GM19043 (cell line): ENCODE measurements around the gene JOSD2.

Experiments
- ATAC-seq: cut with Tn5 transposase; IDR thresholded peaks from one replicate; pipeline ENCODE4 v1.9.1; 2021; ENCODE audit warnings: low read depth; ENCODE audit not compliant: unreplicated experiment

JOSD2 gene

DNA sequence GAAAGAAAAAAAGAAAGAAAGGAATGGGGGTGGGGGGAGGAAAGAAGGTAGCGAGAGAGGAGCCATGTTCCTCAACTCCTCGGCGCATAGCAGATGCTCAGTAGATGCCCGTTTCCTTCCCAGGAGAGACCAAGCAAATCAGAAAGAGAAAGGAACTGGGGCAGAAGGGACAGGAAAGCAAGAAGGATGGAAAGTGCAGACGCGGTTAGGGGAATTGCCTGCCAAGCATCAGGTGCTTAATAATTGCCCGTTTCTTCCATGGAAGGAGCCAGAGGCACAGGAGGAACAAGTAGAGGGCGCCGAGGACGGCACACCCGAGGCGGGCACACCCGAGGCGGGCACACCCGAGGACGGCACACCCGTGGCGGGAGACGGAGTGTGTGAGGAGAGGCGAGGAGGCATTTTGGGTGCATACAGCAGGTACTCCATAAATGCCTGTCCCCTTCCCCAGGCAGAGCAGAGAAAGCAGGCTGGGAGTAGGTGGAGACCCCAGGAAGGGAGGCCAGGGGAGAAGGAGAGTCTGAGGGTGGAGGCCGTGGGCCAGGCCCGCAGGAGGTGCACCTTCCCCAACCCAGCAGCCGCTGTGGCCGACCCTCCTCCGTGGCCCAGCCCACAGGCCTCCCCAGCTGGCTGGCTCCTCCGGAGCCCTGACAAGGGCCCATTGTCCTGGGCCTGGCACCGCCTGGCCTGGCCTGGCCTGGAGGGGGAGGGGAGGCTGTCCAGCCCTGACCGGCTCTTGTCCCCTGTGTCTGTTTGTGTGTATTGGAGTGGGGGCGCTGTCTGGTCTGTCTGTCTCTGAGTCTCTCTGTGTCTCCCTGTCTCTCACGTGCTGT, 14.6 kb downstream of the JOSD2 start:
- ATAC-seq, result no peak

DNA sequence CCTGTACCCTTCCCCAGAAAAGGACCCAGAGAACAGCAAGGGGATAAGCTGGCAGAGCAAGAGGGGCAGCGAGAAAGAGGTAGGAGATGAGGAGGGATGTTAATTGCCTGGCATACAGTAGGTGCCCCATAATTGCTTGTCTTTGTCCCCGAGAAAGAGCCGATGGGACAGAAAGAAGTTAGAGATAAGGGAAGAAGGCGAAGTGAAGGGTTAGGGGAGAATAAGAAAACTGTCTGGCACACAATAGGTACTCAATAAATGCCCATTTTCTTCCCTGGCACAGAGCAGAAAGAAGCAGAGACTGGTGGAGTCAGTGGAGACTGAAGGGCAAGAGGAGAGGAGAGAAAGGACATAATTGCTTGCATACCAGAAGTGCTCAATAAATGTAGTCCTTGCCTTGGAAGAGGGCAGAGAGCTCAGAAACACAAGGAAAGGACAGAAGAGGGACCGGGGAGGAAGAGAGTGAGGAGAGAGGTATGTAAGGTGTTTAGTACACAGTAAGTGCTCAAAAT, 15.9 kb downstream of the JOSD2 start:
- no peak for ATAC-seq

DNA sequence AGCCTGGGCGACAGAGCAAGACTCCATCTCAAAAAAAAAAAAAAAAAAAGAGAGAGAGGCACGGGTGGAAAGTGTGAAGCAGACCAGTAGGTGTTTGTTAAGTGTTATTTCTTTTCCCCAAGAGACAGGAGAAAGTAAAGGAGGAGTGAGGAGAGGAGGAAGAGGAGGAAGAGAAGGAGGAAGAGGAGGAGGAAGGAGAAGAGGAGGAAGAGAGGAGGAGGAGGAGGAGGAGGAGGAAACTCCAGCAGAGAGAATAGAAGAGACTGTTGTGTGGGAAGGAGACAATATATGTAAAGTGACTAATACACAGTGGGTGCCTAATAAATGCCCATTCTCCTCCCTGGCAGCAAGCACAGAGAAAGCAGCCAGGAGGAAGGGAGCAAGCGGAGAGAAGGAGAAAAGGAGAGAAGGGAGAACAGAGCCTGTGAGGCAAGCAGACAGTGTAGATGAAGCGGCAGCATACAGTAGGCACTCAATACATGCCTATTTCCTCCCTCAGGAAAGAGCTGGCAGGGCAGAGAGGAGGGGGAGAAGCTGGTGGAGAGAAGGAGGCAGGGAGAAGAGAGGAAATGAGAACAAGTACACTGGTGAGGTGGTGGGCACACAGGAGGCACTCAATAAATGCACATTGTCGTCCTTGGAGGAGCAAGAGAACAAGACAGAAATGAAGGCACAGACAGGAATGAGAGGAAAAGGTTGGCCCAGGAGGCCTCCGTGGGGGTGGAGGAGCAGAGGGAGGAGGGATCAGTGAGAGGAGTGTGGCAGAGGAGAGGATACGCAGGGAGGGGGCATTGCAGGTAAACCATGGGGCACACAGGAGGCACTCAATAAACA, 16.6 kb downstream of the JOSD2 start:
- ATAC-seq, result no peak

DNA sequence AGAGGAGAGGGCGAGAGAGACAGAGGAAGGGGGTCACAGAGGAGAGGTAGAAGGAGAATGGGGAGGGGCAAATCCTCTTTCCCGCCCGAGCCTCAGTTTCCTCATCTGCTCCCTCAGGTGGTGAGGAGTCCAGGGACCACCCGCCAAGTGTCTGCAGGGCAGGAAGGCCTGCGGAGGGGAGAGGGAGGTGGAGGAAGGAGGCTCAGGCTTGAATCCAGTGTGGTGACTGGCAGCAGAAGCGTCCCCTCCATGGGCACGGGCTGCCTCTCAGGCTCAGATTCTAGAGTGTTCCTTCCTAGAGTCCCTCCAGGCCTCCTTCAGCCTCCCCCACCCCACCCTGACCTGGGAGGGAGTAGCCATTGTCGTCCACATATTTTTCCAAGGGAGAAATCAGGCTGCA, 17.8 kb downstream of the JOSD2 start:
- ATAC-seq, result no peak

DNA sequence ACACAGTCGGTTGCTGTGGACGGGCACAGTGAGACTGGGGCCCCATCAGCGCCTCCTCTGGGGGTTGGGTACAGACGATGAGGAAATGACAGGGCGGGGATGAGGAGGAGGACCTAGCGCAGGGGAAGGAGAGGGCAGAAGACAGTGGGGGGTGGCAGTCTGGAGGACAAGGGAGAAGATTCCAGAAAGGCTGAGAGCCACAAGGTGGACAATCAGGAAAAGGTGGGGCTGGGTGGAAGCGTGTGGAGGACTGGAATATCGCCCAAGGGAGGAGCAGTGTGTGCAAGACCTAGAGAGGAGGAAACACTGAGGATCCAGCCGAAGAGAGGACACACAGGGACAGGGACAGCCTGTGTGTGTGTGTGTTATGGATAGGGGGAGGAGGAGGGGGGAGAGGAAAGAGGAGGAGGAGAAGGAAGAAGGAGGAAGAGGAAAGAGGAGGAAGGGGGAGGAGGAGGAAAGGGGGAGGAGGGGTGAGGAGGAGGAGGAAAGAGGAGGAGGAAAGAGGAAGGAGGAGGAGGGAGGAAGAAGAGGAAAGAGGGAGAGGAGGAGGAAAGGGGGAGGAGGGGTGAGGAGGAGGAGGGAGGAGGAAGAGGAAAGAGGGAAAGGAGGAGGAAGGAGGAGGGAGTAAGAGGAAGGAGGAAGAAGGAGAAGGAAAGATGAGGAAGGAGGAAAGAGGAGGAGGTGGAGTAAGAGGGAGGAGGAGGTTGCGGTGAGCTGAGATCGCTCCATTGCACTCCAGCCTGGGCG, 18.5 kb downstream of the JOSD2 start:
- ATAC-seq, result no peak

DNA sequence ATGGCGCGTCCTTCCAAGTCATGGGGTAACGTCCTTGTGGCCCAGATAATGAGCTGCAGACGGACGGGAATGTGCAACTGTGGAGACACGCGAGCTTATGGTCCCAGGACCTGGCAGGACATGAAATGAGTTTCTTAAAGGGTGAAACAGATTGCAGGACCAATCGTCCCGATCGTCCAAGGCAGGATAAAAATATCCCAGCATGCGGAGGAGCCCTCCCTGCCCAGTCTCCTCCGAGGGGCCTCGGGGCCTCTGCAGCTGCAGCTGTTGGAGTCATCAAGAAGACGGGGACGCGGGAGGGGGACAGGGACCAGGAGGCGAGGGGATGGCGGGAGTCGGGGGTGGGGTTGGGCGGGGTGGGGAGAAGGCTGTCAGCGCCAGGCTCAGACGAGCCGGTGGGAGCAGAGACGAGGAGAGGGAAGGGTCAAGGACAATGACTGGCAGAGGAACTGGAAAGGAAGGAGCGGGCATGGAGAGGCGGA, 20.0 kb downstream of the JOSD2 start:
- no peak for ATAC-seq

DNA sequence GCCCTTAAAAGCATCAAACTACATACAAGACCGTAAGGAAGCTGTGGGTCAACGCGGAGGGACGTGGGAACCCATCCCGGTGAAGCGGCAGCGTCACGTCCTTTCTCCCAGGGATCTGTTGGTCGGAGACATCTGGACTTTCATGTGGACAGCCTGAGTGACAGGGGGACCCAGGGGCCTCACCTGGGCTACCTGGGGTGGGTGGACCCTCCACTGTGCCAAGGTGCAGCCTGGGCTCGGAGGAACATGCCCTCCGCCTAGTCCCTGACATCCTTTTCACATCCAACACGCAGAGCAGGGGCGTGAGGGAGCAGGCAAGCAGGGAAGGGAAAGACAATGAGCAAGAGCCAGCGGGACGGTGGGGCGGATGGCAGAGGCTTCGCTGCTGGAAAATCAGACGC, 20.6 kb downstream of the JOSD2 start:
- no peak for ATAC-seq

DNA sequence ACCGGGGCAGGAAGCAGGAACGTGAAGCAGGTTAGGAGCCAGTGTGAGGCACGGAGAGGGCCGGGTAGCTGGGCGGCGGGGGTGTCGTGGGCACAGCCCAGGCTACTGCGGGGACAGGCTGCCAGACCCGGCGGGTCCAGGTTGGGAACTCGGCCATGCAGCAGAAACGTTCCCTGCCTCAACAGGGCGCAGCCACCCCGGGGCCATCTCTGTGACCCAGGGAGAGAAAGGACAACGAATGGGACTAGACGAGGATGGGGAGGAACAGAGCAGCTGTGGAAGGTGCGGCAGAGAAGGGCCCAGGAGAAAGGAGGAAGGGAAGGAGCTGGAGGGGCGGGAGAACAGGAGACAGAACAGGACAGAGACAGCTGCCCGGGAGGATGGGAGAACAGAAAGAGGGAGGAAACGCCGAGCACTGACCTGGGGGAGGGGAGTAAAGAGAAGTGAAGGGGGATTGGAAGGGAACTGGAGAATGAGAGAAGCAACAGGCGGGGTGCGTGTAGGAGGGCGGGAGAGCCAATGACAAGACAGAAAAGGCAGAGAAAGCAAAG, 21.5 kb downstream of the JOSD2 start:
- no peak for ATAC-seq

DNA sequence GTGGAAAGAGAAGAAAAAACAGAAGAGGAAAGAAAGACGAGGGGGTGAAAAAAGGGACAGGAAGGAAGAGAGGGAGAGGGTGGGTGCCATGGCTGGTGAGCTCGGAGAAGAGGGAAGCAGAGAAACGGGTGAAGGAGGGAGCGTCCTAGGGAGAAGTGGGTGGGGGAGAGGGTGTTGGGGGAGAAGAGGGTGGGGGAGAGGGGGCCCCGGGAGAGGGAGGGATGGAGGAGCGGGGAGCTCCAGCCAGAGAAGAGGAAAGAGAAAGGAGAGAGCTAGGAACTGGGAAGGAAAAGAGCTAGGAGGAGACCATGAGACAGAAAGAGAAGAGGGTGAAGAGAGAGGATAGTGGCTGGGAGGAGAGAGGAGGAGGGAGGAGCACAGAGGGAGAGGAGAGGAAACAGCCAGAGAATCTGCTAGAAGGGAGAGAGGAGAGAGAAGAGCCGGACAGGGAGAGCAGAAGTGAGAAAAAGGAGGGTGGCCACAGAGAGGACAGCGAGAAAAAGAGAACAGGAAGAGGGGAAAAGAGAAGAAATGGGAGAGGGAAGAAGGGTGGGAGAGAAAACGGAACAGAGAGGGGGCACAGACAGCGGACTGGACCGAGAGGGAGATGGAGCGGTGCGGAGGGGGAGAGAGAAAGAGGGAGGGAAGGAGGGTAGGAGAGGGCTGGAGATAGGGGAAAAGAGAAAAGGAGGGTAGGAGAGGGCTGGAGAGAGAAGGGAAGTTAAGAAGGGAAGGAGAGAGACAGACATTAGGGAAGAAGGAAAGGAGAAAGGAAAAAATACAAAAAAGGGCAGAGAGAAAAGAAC, 22.4 kb downstream of the JOSD2 start:
- ATAC-seq, result no peak

DNA sequence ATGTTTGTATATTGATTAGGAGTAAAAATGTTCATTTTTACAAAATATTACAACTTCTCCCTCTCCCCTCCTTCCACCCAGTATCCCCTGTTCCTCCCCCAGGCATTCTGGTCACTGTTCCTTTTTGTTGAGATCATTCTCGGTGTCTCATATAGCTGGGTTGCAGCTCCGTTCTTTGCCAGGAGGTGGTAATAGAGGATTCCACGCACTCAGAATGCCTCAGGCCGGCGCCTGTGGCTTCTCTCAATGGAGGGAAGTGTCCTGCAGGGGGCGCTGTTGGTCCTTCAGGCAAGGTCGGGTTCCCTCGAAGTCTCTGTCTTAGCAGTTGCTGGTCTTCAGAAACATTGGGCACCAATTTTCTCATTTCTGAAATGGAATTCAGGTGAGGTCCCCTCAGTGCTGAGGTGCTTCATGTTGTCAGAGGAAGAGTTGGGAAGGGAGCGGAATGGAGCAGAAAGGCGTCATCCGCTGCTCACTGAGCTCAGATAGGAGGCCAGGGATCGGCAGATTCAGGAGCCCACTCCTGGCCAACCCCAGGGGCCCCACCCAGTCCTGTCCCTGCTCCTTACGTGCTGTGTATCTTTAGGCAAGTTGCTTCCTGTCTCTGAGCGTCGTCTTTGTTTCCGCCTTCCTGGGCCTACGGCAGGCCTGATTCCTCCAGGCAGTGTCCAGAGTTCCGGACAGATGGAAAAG, 24.0 kb downstream of the JOSD2 start:
- no peak for ATAC-seq

DNA sequence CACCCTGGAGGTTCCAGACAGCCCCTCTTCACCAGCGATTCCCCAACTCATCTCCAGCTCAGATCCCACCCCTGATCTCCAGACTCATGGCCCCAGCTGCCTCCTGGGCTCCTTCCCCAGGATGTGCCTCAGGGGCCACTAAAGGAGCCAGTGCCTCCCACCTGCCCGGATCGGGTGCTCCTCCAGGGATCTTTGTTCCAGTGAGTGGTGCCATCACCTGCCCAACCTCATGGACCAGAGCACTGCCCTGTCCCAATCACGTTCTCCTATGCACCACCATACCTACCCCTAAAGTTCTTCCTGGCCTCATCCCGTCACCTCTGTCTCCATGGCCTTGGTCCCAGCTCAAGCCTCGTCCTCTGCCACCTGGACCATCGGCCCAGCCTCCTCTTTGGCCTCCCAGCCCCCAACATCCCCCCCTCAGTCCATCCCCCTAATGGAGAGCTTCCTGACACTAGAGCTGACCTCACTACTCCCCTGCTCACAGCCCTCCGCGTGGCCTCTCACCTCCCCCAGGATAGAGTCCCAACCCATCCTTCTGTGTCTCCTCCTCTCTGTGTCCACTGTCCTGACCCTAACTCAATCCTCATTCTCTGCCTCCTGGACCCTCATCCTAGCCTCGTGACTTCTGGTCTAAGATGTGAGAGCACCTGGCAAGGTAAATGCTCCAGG, 25.6 kb downstream of the JOSD2 start:
- ATAC-seq, result no peak

DNA sequence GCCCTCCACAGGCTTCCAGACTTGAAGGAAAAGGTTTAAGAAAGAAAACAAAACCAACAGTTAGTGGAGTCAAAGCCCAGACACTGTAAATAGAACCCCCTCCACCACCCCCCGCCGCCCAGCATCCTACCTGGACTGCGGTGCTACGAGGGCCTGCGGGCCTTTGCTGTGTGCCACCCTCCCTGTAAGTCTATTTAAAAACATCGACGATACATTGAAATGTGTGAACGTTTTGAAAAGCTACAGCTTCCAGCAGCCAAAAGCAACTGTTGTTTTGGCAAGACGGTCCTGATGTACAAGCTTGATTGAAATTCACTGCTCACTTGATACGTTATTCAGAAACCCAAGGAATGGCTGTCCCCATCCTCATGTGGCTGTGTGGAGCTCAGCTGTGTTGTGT, 28.1 kb downstream of the JOSD2 start:
- no peak for ATAC-seq

DNA sequence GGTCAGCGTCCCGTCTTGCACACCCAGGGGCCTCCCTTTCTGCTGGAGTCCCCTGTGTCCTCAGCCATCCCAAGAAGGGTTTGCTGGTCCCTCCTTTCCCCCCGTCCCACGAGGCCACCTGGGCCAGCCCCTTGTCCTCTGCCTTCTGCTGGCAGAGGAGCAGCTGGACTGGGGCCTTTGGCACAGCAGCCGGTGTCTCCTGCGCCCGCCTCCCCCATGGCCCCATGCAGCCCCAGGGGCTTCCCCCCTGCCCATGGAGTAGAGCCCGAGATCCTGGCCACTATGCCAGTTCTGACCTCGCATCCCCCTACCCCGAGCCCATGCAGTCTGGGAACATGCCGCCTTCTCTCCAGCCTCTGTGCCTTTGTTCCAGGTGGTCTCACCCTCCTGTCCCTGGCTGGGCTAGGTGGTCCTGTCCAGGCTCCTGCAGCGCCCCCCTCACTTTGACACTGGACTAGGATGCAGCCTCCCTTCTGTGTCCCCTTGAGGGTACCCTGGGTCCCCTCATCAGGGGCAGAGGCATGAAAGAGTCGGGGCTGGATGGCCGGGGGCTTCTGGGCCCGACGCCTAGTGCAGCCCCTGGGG, 28.6 kb downstream of the JOSD2 start:
- ATAC-seq, result no peak

DNA sequence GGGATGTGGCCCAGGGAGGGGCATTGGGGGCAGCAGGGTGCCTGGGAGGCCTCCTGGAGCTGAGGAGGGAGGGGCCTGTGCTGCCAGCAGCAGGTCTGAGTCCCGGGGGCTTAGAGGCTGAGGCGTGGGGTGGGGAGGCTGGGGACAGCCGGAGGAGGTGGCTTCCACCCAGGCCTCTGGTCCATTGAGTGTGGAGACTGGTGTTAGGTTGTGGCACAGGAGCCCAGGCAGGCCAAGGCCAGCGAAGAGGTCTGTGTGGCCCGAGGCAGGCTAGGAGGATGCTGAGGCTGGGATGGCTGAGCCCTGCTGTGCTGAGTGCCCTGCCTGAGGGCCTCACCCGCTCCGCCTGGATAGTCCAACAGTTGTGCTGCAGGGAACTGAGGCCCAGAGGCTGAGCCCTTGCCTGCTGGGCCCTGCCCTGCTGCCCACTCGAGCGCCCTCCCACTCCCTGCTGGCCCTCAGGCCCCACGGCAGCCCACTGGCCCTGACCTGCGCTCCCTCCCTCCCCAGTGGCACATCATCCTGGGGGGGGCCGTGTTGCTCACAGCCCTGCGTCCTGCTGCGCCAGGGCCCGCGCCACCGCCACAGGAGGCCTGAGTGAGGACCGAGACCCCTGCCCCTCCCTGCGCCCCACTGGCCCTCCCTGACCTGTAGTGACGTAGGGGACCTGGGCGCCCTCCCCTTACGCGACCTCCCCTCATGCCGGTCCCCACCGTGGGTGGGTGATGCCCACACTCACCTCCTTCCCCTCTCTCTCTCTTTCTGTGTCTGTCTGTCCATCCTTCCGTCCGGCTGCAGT, 29.4 kb downstream of the JOSD2 start:
- ATAC-seq, result no peak

DNA sequence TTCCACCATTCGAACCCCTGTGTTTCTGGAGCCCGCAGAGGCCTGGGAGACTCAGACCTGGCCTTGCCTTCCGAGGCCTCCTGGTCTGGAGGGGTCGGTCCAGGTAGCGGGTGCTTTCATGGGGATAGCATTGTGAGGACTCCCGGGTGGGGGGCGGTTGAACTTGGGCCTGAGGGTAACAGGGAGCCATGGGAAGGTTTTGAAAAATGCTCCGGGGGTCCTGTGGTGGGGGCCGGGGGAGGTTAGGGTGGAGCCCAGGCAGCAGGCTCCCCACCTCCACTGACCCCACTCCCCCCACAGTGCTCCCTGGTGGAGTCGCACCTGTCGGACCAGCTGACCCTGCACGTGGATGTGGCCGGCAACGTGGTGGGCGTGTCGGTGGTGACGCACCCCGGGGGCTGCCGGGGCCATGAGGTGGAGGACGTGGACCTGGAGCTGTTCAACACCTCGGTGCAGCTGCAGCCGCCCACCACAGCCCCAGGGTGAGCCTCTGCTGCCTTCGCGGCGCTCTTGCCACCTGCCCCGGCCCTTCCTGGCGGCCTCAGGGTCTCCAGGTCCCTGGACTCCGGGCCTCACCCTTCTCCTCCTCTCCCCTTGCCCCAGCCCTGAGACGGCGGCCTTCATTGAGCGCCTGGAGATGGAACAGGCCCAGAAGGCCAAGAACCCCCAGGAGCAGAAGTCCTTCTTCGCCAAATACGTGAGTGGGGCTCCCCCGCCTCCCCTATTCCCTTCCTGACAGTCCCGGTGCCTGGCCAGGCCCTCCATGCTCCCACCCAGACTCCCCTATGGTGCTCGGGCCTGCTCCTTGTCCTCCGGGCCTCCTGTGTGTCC, 30.5 kb downstream of the JOSD2 start:
- no peak for ATAC-seq

DNA sequence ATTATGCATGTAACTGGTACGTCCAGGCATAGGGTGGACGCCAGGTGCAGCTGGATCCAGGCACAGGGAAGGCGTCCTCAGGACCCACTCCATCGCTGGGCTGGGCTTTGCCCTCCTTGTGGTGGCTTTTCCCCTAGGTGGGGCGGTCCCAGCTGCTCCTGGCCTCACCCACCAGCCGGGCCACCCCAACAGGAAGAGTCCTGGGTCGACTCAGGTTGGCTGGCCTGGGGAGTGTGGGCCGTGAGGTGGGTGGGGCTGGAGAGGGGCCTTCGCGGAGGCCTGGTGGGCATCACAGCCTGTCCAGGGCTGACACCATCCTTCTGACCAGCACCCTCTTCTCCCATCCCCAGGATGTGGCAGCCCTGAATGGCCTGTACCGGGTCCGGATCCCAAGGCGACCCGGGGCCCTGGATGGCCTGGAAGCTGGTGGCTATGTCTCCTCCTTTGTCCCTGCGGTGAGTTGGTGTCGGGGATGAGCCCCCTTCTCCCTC, 31.2 kb downstream of the JOSD2 start:
- no peak for ATAC-seq
